HG03439 (cell line): Measurements from ENCODE around the gene TOPBP1.

ENCODE experiments used
- ATAC-seq: cut with Tn5 transposase; IDR thresholded peaks from one replicate; pipeline ENCODE4 v1.9.1; 2021; ENCODE audit warnings: mild to moderate bottlenecking, moderate library complexity; ENCODE audit not compliant: unreplicated experiment

TOPBP1 gene

DNA sequence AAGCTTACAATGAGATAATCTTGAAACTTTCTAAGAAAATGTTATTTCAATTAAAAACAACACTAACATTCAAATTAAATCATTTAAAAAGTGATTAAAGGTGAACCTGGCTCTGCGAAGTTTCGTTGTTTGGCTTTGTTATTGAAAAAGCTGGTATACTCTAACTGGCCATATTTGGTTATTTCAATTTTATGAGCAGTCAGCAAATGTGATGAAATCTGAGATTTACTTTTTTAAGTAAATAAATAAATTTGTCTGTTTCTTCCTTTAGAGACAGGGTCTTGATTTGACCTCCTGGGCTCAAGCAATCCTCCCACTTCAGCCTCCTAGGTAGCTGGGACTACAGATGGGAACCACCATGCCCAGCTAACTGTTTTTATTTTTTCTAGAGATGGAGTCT is 50.2 kb downstream of the TOPBP1 start:
- ATAC-seq = no peak

DNA sequence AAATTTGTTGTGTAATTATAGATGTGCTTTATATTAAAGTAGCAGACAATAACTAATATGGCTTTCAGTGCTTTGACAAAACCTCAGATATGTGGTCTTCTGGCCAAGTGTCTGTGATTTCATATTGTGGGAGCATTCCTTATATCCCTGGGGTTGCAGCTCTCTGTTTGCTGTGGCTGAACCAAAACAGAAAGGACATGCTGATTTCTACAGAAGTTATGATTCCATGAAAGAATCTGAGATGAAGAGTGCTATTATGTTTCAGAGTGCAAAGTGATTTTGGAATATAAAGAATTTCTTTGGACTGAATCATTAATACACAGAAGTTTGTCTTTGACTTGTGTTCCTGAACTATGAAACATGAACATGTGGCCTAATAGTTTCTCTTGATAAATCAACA is 51.7 kb downstream of the TOPBP1 start:
- no peak for ATAC-seq

DNA sequence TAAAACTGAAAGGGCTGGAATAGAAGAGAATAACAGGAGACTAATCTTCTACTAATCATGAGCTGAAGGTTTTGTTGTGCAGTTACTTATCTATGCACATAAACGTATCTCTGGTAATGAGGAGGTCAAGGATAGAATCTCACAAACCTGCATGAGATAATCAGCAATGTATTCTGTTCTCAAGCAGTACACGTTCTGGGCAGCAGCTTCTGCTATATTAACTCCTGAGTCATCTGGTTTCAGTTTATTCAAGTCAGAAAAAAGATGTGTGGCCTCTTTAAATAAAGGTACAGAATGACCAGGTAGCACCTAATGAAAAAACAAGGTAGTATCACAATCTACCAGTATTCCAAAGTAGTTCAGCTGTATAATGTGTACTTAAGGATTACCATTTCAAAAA is 53.4 kb downstream of the TOPBP1 start:
- ATAC-seq = no peak

DNA sequence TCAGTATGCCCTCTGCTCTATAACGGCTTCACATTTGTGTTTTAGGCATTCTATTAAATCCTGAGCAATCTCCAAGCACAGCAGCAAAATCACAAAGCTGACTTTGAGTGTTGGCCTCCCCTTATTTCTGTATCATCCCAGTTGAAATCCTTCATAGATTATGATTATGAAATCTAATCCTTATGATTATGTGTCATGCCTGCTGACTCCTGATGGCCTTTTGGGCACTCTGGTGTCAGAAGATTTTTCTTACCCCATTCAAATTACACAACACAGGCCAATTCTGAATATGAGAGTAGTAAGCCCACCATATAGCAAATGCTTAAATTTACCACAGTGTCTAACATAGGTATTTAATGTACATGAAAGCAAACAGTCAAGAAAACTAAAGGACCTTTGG is 53.9 kb downstream of the TOPBP1 start:
- no peak for ATAC-seq

DNA sequence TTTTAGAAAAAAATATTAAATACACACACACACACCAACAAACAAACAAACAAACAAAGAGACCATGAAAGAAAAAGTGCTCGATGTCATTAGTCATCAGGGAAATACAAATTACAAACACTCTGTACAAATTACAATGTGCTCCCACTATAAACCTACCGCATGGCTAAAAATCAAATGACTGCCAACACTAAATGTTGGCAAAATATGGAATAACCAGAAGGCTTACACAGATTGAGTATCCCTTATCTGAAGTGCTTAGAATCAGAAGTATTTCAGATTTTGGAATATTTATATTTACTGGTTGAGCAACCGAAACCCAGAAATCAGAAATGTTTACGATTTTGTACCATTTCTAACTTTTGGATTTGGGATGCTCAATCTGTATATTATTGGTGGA is 54.8 kb downstream of the TOPBP1 start:
- no peak for ATAC-seq

DNA sequence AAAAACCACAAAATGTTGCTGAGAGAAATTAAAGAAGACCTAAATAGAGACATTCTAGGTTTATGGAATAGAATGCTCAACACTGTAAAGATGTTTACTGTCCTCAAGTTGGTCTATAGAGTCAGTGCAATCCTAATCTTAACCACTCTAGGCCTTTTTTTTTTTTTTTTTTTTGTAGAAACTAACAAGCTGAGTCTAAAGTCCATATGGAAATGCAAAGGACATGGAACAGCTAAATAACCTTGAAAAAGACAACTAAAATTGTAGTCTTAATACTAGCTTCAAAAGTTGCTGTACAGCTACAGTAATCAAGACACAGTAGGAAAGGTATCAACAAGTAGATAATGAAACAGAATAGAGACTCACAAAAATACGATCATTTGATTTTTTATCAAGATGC is 55.4 kb downstream of the TOPBP1 start:
- ATAC-seq = no peak

DNA sequence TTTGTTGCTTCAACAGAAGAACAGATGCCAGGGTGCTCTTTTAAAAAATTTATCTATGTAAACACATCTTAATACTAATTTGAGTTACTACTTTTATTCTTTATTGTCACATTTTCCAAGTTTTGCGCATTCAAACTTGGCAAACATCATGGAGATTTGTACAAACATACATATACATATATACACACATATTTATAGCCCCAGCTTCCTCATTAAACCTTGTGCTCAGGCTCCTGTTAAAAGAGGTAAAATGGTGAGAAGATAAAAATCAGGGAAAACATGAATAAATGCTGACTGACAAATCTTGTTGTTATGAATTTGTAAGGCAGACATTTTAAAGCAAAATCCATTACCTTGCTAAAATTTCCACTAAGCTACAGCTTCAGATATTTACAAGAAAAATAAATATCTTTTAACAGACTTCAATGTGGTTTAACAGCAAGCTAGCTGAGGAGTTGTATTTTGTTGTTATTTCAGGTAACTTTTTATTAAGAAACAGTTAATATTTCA is 61.1 kb downstream of the TOPBP1 start:
- ATAC-seq = no peak

DNA sequence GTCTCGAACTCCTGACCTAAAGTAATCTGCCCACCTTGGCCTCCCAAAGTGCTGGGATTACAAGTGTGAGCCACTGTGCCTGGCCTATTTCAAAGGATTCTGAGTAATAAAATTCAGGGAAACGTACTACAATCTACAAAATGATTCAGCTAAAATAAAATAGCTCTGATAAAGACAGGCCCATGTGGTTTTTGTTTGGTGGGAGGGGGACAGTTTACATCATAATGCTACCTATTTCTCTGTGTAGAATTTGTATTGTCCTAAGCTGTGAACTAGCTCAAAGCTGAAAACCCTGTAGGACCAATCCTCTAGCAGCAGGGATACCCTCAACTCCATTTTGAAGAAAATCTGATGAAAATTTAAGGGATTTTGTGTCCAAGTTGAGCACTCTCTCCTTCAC is 62.5 kb downstream of the TOPBP1 start:
- no peak for ATAC-seq

DNA sequence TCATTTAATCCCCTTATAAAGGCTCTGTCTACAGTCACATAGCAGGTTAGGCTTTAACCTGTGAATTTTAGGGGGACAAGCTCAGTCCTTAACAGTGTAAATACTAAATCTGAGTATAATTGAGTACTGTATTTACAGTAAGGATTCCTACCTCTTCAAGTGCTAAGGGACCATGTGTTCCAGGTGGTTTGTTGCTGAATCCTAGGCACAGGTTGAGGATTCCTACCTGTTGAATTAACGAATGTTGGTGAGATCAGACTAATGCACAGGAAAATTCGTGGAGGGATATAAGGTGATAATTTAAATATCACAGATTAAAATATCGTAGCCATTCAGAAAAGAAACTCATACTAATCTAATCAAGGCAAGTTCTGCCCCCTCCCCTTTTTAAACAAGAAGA is 63.3 kb downstream of the TOPBP1 start:
- ATAC-seq = no peak

DNA sequence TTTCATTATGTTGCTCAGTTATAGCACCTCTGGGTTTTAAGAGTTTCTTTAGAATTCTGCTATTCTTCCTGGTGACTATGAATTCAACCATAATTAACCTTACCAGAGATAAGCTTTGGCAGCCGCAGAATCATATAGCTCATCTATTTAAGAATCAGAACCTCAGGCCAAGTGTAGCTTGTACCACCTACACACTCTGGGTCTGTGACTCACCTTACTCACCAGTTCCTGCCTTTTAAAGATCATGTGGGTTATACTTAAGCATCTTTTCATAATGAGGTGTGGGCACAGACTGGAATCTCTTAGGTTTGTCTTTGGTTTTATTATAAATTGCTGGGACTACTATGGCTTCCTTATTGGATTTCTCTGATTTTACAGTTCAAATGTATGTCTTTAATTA is 66.4 kb downstream of the TOPBP1 start:
- ATAC-seq = no peak

DNA sequence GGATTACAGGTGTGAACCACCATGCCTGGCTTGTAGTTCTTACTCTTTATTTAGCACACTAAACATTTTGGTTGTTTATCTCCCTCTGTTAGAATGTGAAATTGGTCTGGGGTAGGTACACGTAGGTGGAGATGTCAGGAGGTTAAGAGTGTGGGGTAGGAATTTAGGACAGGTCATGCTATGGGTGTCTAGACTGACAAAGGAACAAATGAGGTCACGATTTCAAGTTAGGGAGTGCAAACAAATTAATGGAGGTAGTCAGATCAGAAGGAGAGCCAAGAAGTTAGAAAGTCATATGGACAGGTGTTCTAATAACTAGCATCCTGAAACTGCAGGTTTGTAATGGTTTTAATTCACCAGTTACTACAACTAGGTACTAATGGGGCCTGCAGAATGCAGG is 68.5 kb downstream of the TOPBP1 start:
- ATAC-seq = no peak

DNA sequence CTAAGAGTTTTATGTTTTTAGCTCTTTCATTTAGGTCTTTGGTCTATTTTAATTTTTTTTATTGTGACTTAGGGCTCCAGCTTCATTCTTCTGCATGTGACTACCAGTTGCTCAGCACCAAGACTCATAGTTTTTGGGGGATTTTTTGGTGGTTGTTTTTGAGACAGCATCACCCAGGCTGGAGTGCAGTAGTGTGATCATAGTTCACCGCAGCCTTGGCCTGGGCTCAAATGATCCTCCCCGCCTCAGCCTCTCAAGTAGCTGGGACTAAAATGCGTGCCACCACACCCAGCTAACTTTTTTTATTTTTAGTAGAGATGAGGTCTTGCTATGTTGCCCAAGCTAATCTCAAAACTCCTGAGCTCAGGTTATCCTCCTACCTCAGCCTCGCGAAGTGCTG is 68.9 kb downstream of the TOPBP1 start:
- peak; percentile 56 for ATAC-seq

DNA sequence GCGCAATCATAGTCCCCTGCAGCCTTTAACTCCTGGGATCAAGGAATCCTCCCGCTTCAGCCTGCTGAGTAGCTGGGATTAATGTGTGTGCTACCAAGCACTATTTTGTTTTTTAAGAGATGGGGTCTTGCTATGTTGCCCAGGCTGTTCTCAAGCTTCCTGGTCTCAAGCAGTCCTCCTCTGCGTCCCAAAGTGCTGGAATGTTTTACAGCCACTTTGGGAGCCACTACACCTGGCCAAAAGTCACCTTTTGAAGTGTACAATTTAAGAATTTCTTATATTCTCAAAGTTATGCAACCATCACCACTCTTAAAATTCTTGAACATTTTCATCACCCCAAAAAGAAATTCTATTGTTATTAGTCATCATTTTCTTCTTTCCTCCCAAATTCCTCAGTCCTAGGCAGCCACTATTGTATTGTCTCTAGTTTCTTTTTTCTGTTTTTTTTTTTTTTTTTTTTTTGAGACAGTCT is 70.4 kb downstream of the TOPBP1 start:
- no peak for ATAC-seq

DNA sequence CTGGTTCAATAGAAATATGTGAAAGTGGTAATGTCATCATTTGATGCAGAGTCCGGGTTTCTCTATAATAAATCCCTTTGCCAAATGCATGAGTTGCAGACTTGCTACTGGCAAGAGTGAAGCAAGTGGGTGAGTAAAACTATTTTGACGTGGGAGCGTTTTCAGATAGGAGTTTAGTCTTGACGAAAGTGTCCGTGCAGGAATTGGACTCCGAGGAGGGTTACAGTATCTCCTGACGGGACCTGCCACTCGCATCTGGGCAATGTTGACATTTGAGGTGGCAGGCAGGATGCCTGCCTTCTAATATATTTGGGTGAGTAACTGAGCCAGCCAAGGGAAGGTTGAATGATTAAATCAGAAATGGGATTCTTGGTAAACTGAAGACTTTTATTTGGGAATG is 72.2 kb downstream of the TOPBP1 start:
- no peak for ATAC-seq

DNA sequence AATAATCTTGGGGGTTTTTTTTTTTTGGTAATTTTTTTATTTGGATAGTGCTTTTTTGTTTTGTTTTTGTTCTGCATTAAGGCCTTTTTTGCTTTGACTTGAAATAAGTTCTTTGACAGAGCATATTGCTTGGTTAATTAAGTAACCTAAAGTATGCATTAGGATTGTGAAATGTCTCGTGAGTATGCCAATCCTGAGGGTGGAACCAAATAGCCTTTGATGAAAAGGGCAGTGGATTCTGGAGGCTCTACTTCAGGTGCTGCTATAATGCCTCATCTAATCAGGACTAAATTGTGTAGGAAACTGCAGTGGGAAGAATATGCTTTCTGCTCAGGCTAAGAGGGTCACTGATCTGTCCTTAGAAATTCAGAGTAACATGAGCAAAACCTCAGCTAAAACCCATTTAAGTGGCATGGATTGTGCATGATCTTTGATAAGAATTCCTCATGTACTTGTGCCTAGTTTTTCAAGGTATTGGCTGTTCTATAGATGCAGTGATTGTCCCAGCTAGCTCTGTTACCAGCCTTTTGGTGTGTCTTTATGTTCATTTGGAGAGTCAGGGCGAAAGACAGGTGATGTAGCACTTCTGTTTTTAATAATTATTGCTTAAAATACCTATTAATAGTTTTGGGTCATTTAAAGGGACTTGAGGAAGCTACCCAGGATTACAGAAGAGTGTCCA is 72.8 kb downstream of the TOPBP1 start:
- ATAC-seq = no peak

DNA sequence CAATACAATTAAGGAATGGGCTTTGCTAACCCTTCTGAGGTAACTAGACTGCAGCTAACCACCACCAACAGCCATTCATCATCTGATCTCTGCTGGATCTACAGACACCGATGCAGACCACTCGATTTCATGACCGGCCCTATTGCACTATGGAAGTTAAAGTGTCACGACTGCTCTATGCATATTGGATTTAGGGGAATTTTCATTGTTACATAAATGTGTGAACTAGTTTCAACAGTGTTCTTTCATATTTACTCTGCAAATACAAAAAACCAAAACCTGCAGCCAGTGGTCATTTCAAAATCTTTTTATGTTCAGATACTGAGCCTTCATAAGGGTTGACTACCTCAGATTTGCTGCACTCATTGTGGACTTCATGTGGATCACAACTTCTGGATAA is 73.7 kb downstream of the TOPBP1 start:
- no peak for ATAC-seq

DNA sequence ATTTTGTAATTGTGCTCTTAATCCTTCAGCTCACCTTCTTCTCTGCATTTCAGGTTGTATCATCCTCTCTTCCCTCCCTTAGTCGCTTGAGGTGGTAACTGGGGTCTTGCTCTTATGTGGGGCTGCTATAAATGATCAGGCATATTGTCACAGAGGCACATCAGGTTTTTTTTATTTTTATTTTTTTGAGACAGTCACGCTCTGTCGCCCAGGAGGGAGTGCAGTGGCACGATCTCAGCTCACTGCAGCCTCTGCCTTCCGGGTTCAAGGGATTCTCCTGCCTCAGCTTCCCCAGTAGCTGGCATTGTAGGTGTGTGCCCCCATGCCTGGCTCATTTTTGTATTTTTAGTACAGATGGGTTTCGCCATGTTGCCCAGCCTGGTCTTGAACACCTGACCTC is 78.3 kb downstream of the TOPBP1 start:
- ATAC-seq = no peak

DNA sequence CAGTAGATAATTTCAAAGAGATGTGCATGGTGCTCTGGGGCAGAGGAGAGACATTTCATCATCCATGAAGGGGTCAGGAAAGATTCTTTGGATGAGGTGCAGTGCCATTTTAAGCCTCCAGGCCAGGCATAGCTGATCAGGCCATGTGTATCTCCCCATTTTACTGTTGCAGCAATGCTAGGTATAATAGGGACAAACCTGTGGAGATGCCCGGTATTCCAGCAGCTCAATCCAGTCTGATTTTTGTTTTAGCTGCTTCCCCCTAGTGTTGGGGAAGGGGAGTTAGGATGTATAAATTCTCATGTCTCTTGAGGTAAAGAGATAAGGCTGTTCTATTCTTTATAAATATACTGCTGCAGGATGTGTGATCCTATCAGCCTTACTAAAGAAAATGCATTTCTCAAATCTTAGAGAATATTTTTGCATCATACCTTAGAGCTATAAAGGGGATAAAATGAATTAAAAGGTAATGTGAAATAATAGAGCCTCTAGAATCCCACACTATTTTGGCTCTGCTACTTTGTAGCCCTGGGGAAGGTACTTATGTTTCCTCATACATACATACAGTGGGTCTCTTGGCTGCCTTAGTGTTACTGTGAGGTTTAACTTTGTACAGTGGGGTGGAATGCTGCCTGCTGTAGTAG is 83.1 kb downstream of the TOPBP1 start:
- ATAC-seq = no peak

DNA sequence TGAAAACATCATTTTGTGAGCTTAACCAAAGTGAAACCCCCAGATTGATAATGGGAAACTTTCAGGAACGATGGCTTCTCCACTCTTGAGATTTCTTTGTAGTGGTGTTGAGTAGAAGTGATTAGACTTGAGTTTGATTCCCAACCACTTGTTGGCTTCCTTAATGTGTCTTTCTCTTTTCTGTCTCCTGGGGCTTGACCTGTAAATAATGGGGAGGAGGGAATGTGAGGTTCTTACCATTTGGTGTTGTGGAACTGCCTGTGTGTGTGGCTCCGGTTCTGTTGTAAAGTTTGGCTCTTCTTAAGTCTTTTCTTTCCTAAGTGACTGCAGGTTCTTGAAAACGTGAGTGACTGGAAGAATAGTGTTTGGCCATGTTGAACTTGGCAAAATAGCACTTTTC is 85.6 kb downstream of the TOPBP1 start:
- ATAC-seq = no peak

DNA sequence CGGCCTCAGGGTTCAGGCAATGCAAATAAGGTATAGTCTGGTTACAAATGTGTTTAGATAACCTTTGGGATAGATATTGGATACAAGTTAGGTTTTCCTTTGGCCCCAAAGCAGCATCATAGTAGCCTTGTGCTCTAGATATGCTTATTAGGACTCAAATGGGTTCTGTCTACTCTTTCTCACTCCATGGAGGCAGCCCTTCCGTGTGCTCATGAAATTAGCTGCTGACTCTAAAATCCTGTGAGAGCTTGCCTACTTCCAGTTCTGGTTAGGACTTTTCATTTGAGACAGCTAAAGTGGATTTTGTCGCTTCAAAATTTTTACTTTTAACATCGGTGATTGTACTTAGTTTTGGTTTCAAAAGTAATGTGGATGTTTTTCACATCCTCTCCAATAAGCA is 86.7 kb downstream of the TOPBP1 start:
- ATAC-seq = no peak

DNA sequence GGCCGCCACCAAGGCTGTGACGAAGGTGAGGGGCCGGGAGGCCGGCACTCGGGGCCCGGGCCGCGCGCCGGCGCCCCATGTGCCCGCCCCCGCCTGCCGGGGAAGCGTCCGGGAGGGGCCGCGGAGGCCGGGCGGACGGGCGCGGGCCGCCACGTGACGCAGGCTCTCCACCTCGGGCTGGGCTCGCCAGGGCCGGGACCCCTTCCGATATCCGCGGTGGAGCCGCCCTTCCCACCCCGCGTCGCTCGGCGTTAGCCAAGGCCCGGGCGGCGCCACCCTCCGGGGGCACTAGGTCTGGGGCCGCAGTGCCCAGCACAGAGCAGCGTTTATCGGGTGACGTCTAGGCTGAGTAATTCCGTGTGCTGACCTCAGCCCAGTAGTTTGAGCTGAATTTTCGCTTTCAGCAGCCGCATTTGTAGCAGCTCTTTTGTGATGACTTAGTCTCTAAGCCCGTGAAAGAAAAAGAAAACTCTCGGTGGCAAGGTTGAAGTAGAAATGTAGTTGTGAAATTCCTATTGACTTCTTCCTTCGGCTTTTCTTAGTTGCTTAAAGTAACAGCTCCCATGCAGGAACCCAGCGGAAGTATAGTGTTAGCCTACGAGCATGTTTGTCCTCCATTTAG is 87.4 kb downstream of the TOPBP1 start:
- peak; percentile 36 for ATAC-seq

DNA sequence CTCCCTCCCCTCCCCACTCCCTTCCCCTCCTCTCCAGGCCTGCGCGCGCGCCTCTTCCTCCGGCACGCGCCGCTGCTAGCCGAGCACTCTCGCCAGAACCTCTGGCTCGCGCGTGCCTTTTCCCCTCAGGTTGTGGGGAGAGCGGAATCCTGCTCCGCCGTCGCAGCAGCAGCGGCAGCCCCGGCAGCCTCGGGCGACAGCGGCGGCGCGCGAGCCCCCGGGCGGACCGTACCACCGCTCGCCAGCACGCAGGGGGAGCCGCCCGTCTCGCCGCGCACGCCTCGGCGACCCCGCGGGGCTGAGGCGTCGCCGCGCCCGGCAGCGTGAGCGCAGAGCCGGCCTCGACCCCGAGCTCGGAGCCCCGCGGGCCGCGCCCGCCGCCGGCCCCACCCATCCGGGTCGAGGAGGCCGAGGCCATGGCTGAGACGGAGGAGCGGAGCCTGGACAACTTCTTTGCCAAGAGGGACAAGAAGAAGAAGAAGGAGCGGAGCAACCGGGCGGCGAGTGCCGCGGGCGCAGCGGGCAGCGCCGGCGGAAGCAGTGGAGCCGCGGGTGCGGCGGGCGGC is 88.0 kb downstream of the TOPBP1 start, which contains the start of gene CDV3:
Gene CDV3, plus strand, starts transcription at position 58 of the 566 bp plus-strand sequence. Its CDS starts 359 bp downstream, at position 417.
- peak; percentile 29 for ATAC-seq
